NB4 (cell line): Measurements from ENCODE around the gene SPON2.

ENCODE experiments used
- DNase-seq: peaks from one replicate; pipeline ENCODE4 v3.0.0; 2010; ENCODE audit warnings: low read depth
- H3K4me3 ChIP-seq: one replicate; pipeline ENCODE4 v1.5.1; 2011; ENCODE audit warnings: mild to moderate bottlenecking, low read depth, low read length, moderate library complexity
- MYC ChIP-seq: IDR thresholded peaks from 2 replicates; pipeline ENCODE4 v1.6.1; 2011; ENCODE audit warnings: low read depth, low read length
- POLR2A ChIP-seq: IDR thresholded peaks from 2 replicates; pipeline ENCODE4 v1.6.1; 2011; ENCODE audit warnings: mild to moderate bottlenecking; ENCODE audit not compliant: insufficient read length; ENCODE audit errors: extremely low read depth
- TF ChIP-seq, protein P1 (sequence below): IDR thresholded peaks from 2 replicates; pipeline ENCODE4 v1.6.1; 2011; ENCODE audit warnings: low read depth, low read length
- TF ChIP-seq, protein P2 (sequence below): IDR thresholded peaks from one replicate; pipeline ENCODE4 v1.5.1; 2012; ENCODE audit warnings: low read depth, low read length

SPON2 gene

DNA sequence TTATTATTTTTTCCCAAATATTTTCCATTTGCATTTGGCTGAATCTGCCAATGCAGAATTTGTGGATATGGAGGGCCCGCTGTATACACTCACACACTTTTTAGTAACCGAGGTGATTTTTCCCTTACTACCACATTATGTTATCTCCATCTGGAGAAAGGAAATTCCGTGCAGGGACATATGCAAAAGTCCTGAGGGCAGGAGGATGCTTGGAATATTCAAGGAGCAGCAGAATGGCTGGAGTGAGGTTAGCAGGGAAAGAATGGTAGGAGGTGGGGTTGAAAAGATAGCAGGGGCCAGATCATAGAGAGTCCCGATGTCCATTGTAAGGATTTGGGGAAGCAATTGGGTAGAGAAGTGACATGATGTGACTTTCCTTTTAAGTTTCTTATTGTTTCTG is 47.6 kb downstream of the SPON2 start:
- H3K4me3 ChIP-seq, result no peak overlapping the region
- DNase-seq, result no peak
- TF ChIP-seq, protein P1, sequence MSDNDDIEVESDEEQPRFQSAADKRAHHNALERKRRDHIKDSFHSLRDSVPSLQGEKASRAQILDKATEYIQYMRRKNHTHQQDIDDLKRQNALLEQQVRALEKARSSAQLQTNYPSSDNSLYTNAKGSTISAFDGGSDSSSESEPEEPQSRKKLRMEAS, result no peak
- TF ChIP-seq, protein P2, sequence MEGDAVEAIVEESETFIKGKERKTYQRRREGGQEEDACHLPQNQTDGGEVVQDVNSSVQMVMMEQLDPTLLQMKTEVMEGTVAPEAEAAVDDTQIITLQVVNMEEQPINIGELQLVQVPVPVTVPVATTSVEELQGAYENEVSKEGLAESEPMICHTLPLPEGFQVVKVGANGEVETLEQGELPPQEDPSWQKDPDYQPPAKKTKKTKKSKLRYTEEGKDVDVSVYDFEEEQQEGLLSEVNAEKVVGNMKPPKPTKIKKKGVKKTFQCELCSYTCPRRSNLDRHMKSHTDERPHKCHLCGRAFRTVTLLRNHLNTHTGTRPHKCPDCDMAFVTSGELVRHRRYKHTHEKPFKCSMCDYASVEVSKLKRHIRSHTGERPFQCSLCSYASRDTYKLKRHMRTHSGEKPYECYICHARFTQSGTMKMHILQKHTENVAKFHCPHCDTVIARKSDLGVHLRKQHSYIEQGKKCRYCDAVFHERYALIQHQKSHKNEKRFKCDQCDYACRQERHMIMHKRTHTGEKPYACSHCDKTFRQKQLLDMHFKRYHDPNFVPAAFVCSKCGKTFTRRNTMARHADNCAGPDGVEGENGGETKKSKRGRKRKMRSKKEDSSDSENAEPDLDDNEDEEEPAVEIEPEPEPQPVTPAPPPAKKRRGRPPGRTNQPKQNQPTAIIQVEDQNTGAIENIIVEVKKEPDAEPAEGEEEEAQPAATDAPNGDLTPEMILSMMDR, result no peak
- no peak for TF ChIP-seq MYC

DNA sequence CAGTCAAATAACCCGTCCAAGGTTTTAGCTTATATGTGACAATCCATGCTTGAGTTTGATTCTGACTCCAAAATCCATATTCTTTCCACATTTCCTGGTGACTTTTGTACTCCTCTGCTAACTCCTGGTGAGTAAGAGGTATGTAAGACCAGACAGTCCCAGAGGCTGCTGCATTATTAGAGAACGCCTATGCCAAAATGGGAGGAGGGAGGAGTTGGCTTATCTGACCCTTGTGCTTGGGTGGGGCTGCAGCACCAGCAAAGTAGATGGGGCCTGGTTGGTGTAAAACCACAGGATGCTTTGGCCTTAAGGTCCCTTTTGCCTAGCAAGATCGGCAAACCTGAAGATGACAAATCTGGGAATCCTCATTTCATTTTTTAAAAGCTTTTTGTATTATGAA is 49.9 kb downstream of the SPON2 start:
- DNase-seq, result no peak
- TF ChIP-seq POLR2A, result no peak
- H3K4me3 ChIP-seq, result no peak overlapping the region
